K562 (cell line): ENCODE data around the gene RARRES2. TPM values are rescaled to one million over a fixed set of nuclear protein-coding genes. Genes with fewer than 3 reads are reported as not detected.

Experiments used
- ARID4B ChIP-seq: sonication (generic); formaldehyde crosslinking; IDR thresholded peaks from 2 replicates; pipeline ENCODE4 v1.8.0; 2022; ENCODE audit warnings: mild to moderate bottlenecking, missing genetic modification reagents
- BCL6 ChIP-seq: fragments of 250-450 bp; sonication (Bioruptor Pico); IDR thresholded peaks from 2 replicates; pipeline ENCODE4 v1.4.0; 2020
- CEBPB ChIP-seq: fragments of 450-650 bp; IDR thresholded peaks from 2 replicates; pipeline ENCODE4 v1.6.1; 2016; ENCODE audit warnings: missing genetic modification characterization, missing compliant biosample characterization
- CTBP1 ChIP-seq: fragments of 450-650 bp; IDR thresholded peaks from 2 replicates; pipeline ENCODE4 v1.6.1; 2016; ENCODE audit warnings: borderline replicate concordance
- GTF3C2 ChIP-seq: IDR thresholded peaks from 3 replicates; pipeline ENCODE4 v1.6.1; 2011; ENCODE audit warnings: borderline replicate concordance, mild to moderate bottlenecking, moderate library complexity; ENCODE audit not compliant: insufficient read length; ENCODE audit errors: extremely low read depth
- PKNOX1 ChIP-seq: fragments of 450-650 bp; IDR thresholded peaks from 2 replicates; pipeline ENCODE4 v1.6.1; 2016
- PRMT5 ChIP-seq: sonication (generic); formaldehyde crosslinking; IDR thresholded peaks from 2 replicates; pipeline ENCODE4 v1.5.0; 2020; ENCODE audit warnings: missing genetic modification reagents
- TAF1 ChIP-seq: IDR thresholded peaks from 2 replicates; pipeline ENCODE4 v1.6.1; 2011; ENCODE audit warnings: mild to moderate bottlenecking, low read length, moderate library complexity; ENCODE audit not compliant: insufficient read depth, control insufficient read depth, severe bottlenecking; ENCODE audit errors: extremely low read depth
- TEAD2 ChIP-seq: fragments of 450-650 bp; IDR thresholded peaks from 2 replicates; pipeline ENCODE4 v1.6.1; 2016; ENCODE audit warnings: missing genetic modification characterization, control low read depth, missing compliant biosample characterization
- THRB ChIP-seq: fragments of 450-650 bp; formaldehyde crosslinking; conservative IDR thresholded peaks from 2 replicates; pipeline ENCODE4 v1.4.0; 2022; ENCODE audit warnings: mild to moderate bottlenecking, missing genetic modification characterization
- ZBTB26 ChIP-seq: fragments of 450-650 bp; formaldehyde crosslinking; IDR thresholded peaks from 2 replicates; pipeline ENCODE4 v1.4.0; 2022; ENCODE audit warnings: missing genetic modification characterization
- ZHX1 ChIP-seq: fragments of 150-350 bp; conservative IDR thresholded peaks from 2 replicates; pipeline ENCODE4 v1.6.1; 2014; ENCODE audit warnings: low read length
- ZNF217 ChIP-seq: sonication (generic); formaldehyde crosslinking; IDR thresholded peaks from 2 replicates; pipeline ENCODE4 v1.8.0; 2022; ENCODE audit warnings: mild to moderate bottlenecking, missing genetic modification reagents
- ZNF316 ChIP-seq: fragments of 450-650 bp; IDR thresholded peaks from 2 replicates; pipeline ENCODE4 v1.6.1; 2016
- polyA plus RNA-seq, 8 experiments: library from polyadenylated mRNA; depleted of rRNA in 4 of 8; stranded (reverse) in 5 of 8; unstranded in 3 of 8; fragments of >200 nt; fragmentation: Nextera tagmentation in 2 of 8; fragmentation: Illumina TruSeq in 1 of 8; extraction: Ambion mirVana in 2 of 8; extraction: Trizol in 1 of 8; gene quantifications; 2 replicates each; pipeline versions ENCODE4 v1.2.1 to v1.2.3, GENCODE V29; 2011 to 2014; ENCODE audit warnings: inconsistent platforms in 1 of 8, missing spikeins in 1 of 8
- total RNA-seq, 7 experiments: library from RNA; depleted of rRNA in 6 of 7; stranded (reverse); fragments of >200 nt in 6 of 7; fragmentation: Illumina TruSeq in 2 of 7; extraction: Trizol in 2 of 7; gene quantifications; 2 replicates each; pipeline versions ENCODE4 v1.2.1 to v1.2.3, GENCODE V29; 2011 to 2021; ENCODE audit warnings: low replicate concordance in 1 of 7

Gene RARRES2
- total and polyA plus RNA-seq, 9 of the 15 experiments (the other 6 are each of a cell fraction or from before 2014, with no cell fraction given) = 0.11 to 1.7 (median 0.23) TPM; not detected in 6

GRCh38 chr7:150307129-150307528 is 34.3 kb downstream of the RARRES2 start (continued):
- no peak for TF ChIP-seq PKNOX1
- no peak for TF ChIP-seq ARID4B (CRISPR knock-in tag)
- no peak for TF ChIP-seq TAF1
- no peak for TF ChIP-seq ZNF316
- TF ChIP-seq THRB (CRISPR knock-in tag) = no peak
- no peak for TF ChIP-seq ZNF217 (CRISPR knock-in tag)
- no peak for TF ChIP-seq BCL6 (CRISPR knock-in tag)
- TF ChIP-seq TEAD2 (tag) = no peak
- no peak for TF ChIP-seq CTBP1
- no peak for TF ChIP-seq GTF3C2
- peak; percentile 71 for TF ChIP-seq CEBPB (tag)
- TF ChIP-seq ZHX1 = no peak
- no peak for TF ChIP-seq ZBTB26 (CRISPR knock-in tag)
- no peak for TF ChIP-seq PRMT5 (CRISPR knock-in tag)
